MM.1S (cell line): ENCODE data around the gene ANGPTL5.

ENCODE experiments used
- DNase-seq: peaks from one replicate; pipeline ENCODE4 v3.0.0-alpha.2; 2015
- H2AFZ ChIP-seq: fragments of 300-600 bp; sonication (generic); 2 replicates; pipeline ENCODE4 v1.6.0; 2016; ENCODE audit warnings: antibody characterized with exemption, low read length
- H3F3A ChIP-seq: fragments of 300-600 bp; sonication (generic); 2 replicates; pipeline ENCODE4 v1.6.1; 2016; ENCODE audit warnings: mild to moderate bottlenecking, antibody characterized with exemption, low read length, moderate library complexity, mixed read lengths; ENCODE audit not compliant: insufficient read depth
- H3K27ac ChIP-seq: fragments of 300-600 bp; sonication (generic); 2 replicates; pipeline ENCODE4 v1.5.1; 2016; ENCODE audit warnings: mild to moderate bottlenecking, low read length
- H3K27me3 ChIP-seq: fragments of 300-600 bp; sonication (generic); replicated peaks from 2 replicates; pipeline ENCODE4 v1.6.0; 2016; ENCODE audit warnings: low read length; ENCODE audit not compliant: insufficient read depth
- H3K36me3 ChIP-seq: fragments of 300-600 bp; sonication (generic); replicated peaks from 2 replicates; pipeline ENCODE4 v1.6.1; 2016; ENCODE audit warnings: mild to moderate bottlenecking, low read length, mixed read lengths; ENCODE audit not compliant: insufficient read depth
- H3K4me1 ChIP-seq: fragments of 300-600 bp; sonication (generic); 2 replicates; pipeline ENCODE4 v1.6.1; 2016; ENCODE audit warnings: low read length, mixed read lengths
- H3K4me2 ChIP-seq: fragments of 300-600 bp; sonication (generic); 2 replicates; pipeline ENCODE4 v1.6.0; 2016; ENCODE audit warnings: low read depth, low read length
- H3K4me3 ChIP-seq: fragments of 300-600 bp; sonication (generic); 2 replicates; pipeline ENCODE4 v1.5.1; 2016; ENCODE audit warnings: low read length, mixed read lengths
- H3K79me2 ChIP-seq: fragments of 300-600 bp; sonication (generic); 2 replicates; pipeline ENCODE4 v1.6.1; 2016; ENCODE audit warnings: mixed run types, low read length, mixed read lengths
- H3K9ac ChIP-seq: fragments of 300-600 bp; sonication (generic); 2 replicates; pipeline ENCODE4 v1.6.1; 2016; ENCODE audit warnings: low read length, mixed read lengths
- H3K9me2 ChIP-seq: fragments of 300-600 bp; sonication (generic); replicated peaks from 2 replicates; pipeline ENCODE4 v1.6.1; 2016; ENCODE audit warnings: mild to moderate bottlenecking, low read length, mixed read lengths; ENCODE audit not compliant: insufficient read depth
- H3K9me3 ChIP-seq: fragments of 300-600 bp; sonication (generic); replicated peaks from 2 replicates; pipeline ENCODE4 v1.6.1; 2016; ENCODE audit warnings: mild to moderate bottlenecking, low read length, mixed read lengths; ENCODE audit not compliant: insufficient read depth
- H4K20me1 ChIP-seq: fragments of 300-600 bp; sonication (generic); 2 replicates; pipeline ENCODE4 v1.6.1; 2016; ENCODE audit warnings: mild to moderate bottlenecking, low read length, moderate library complexity, mixed read lengths; ENCODE audit not compliant: insufficient read depth
- CTCF ChIP-seq: fragments of 300-600 bp; sonication (generic); IDR thresholded peaks from 2 replicates; pipeline ENCODE4 v1.5.1; 2016; ENCODE audit warnings: antibody characterized with exemption, low read length, mixed read lengths
- EZH2 ChIP-seq: fragments of 300-600 bp; sonication (generic); optimal IDR thresholded peaks from 2 replicates; pipeline ENCODE3; 2017; ENCODE audit warnings: low read depth, mild to moderate bottlenecking, antibody characterized with exemption, low read length, mixed read lengths
- EZH2phosphoT487 ChIP-seq: fragments of 300-600 bp; sonication (generic); IDR thresholded peaks from 2 replicates; pipeline ENCODE4 v1.6.1; 2018; ENCODE audit warnings: antibody characterized with exemption, low read length

The ANGPTL5 gene

GRCh38 chr11:101955278-101955677, 39.0 kb upstream of the ANGPTL5 start:
- H3K9me2 ChIP-seq: no peaks in the 10 kb centered on the region
- DNase-seq: no peak
- TF ChIP-seq CTCF: no peak
- no peak for TF ChIP-seq EZH2phosphoT487
- no peak for TF ChIP-seq EZH2
- H3K27me3 ChIP-seq: no peaks in the 10 kb centered on the region
- H3K9ac ChIP-seq: no peak overlapping the region
- H3K79me2 ChIP-seq: no peaks in the 10 kb centered on the region
- no peak overlapping the region for H3K27ac ChIP-seq
- H4K20me1 ChIP-seq: no peaks in the 10 kb centered on the region
- no peak overlapping the region for H3K4me2 ChIP-seq
- H3K4me3 ChIP-seq: no peak overlapping the region
- H3F3A ChIP-seq: no peaks in the 10 kb centered on the region
- H3K9me3 ChIP-seq: no peaks in the 10 kb centered on the region
- no peaks in the 10 kb centered on the region for H3K36me3 ChIP-seq
- H3K4me1 ChIP-seq: no peaks in the 10 kb centered on the region
- H2AFZ ChIP-seq: no peak overlapping the region

GRCh38 chr11:101949680-101950220, 33.4 kb upstream of the ANGPTL5 start:
- H3F3A ChIP-seq: no peaks in the 10 kb centered on the region
- no peak overlapping the region for H2AFZ ChIP-seq
- no peaks in the 10 kb centered on the region for H3K36me3 ChIP-seq
- no peaks in the 10 kb centered on the region for H3K9me3 ChIP-seq
- H4K20me1 ChIP-seq: no peaks in the 10 kb centered on the region
- H3K27me3 ChIP-seq: no peaks in the 10 kb centered on the region
- no peaks in the 10 kb centered on the region for H3K4me1 ChIP-seq
- no peaks in the 10 kb centered on the region for H3K79me2 ChIP-seq
- no peak overlapping the region for H3K4me2 ChIP-seq
- no peaks in the 10 kb centered on the region for H3K9me2 ChIP-seq
- H3K4me3 ChIP-seq: no peak overlapping the region
- TF ChIP-seq EZH2phosphoT487 (no peak), CTCF (no peak)
- H3K9ac ChIP-seq: no peak overlapping the region
- DNase-seq: no peak
- H3K27ac ChIP-seq: no peak overlapping the region

- DNase-seq: no peak
- no peaks in the 10 kb centered on the region for H4K20me1 ChIP-seq
- H3K27ac ChIP-seq: no peak overlapping the region
- no peaks in the 10 kb centered on the region for H3K27me3 ChIP-seq
- H3F3A ChIP-seq: no peaks in the 10 kb centered on the region
- H2AFZ ChIP-seq: no peak overlapping the region
- no peak overlapping the region for H3K4me3 ChIP-seq
- H3K4me2 ChIP-seq: no peak overlapping the region
- no peaks in the 10 kb centered on the region for H3K4me1 ChIP-seq
- no peaks in the 10 kb centered on the region for H3K79me2 ChIP-seq
- H3K9me2 ChIP-seq: no peaks in the 10 kb centered on the region
- H3K9ac ChIP-seq: no peak overlapping the region
- TF ChIP-seq EZH2: no peak
- no peak for TF ChIP-seq EZH2phosphoT487
- TF ChIP-seq CTCF: no peak
- H3K36me3 ChIP-seq: no peaks in the 10 kb centered on the region
- H3K9me3 ChIP-seq: no peaks in the 10 kb centered on the region
Observed at GRCh38 chr11:101945448-101945847, 29.1 kb upstream of the ANGPTL5 start.
